Mammary epithelial cell (primary cell): ENCODE measurements around the gene GFRA4.

Source experiments
- CTCF ChIP-seq, 2 donors: IDR thresholded peaks in 1 of 2; conservative IDR thresholded peaks in 1 of 2; 2 replicates each; pipeline ENCODE4 v1.5.1; 2011 to 2012; ENCODE audit warnings: inconsistent platforms in 2 of 2, low read length in 2 of 2, mild to moderate bottlenecking in 2 of 2, control low read depth in 1 of 2, low read depth in 1 of 2; ENCODE audit not compliant: insufficient read depth in 1 of 2; ENCODE audit errors: extremely low read depth in 1 of 2
- EZH2 ChIP-seq: IDR thresholded peaks from 2 replicates; pipeline ENCODE4 v1.6.1; 2012; ENCODE audit warnings: low read length, inconsistent platforms, borderline replicate concordance

- no peak for TF ChIP-seq CTCF (conservative IDR thresholded peaks at IDR 0.05 in 1 of 2, IDR thresholded peaks at IDR 0.05 in 1 of 2; ENCODE audit: extremely low read depth in 1 of 2, insufficient read depth in 1 of 2, low read depth in 1 of 2, low read length in 2 of 2)
- no peak for TF ChIP-seq EZH2
Observed at GRCh38 chr20:3706774-3707507, 43.7 kb upstream of the GFRA4 start.
